Fibroblast of pulmonary artery (primary cell): Measurements from ENCODE around the gene RRAS2.

ENCODE experiments used
- DNase-seq: peaks from one replicate; pipeline ENCODE4 v3.0.0-alpha.2; 2010; ENCODE audit warnings: low read depth
- H3K4me3 ChIP-seq: replicated peaks from 2 replicates; pipeline ENCODE4 v1.5.1; 2011; ENCODE audit warnings: low read depth, mild to moderate bottlenecking, control low read depth, low read length, moderate library complexity
- CTCF ChIP-seq: IDR thresholded peaks from 2 replicates; pipeline ENCODE4 v1.5.1; 2011; ENCODE audit warnings: mild to moderate bottlenecking, control low read depth, low read length, inconsistent platforms; ENCODE audit errors: missing control alignments

RRAS2 gene

GRCh38 chr11:14340721-14341120, 18.3 kb downstream of the RRAS2 start:
- no peak overlapping the region for H3K4me3 ChIP-seq
- DNase-seq, result no peak
- TF ChIP-seq CTCF, result no peak

GRCh38 chr11:14339356-14339755, 19.6 kb downstream of the RRAS2 start:
- no peak overlapping the region for H3K4me3 ChIP-seq
- no peak for TF ChIP-seq CTCF
- DNase-seq, result no peak

- DNase-seq, result peak; percentile 76
- no peak overlapping the region for H3K4me3 ChIP-seq
- no peak for TF ChIP-seq CTCF
Observed at GRCh38 chr11:14336507-14337503, 22.2 kb downstream of the RRAS2 start.

GRCh38 chr11:14335712-14336111, 23.3 kb downstream of the RRAS2 start:
- TF ChIP-seq CTCF, result no peak
- no peak for DNase-seq
- H3K4me3 ChIP-seq, result no peak overlapping the region

- no peak overlapping the region for H3K4me3 ChIP-seq
- DNase-seq, result no peak
- no peak for TF ChIP-seq CTCF
Observed at GRCh38 chr11:14334893-14335292, 24.1 kb downstream of the RRAS2 start.

- no peak overlapping the region for H3K4me3 ChIP-seq
- no peak for DNase-seq
- no peak for TF ChIP-seq CTCF
Observed at GRCh38 chr11:14334192-14334591, 24.8 kb downstream of the RRAS2 start.
